Measurements from ENCODE around the gene PFDN4.
A peak's percentile ranks its signal among the peaks of the same experiment; 100 is the strongest.

Gene PFDN4

GRCh38 chr20:54207743-54208547 is at the start of gene PFDN4:
Gene PFDN4, plus strand, starts transcription at chr20:54208087. Its CDS starts 14 bp downstream, at chr20:54208101.
- peak; percentile 56 to 77 (median 68) for DNase-seq (ENCODE audit: low read depth in 3 of 3)

- no peak for DNase-seq (ENCODE audit: low read depth in 3 of 3)
Observed at GRCh38 chr20:54158226-54158625, 49.7 kb upstream of the PFDN4 start.

- DNase-seq (ENCODE audit: low read depth in 3 of 3): no peak
Observed at GRCh38 chr20:54158856-54159418, 49.0 kb upstream of the PFDN4 start.

- no peak for DNase-seq (ENCODE audit: low read depth in 3 of 3)
Observed at GRCh38 chr20:54160065-54161007, 47.6 kb upstream of the PFDN4 start.

GRCh38 chr20:54161008-54161820 is 46.7 kb upstream of the PFDN4 start:
- no peak for DNase-seq (ENCODE audit: low read depth in 3 of 3)

GRCh38 chr20:54161821-54162149 is 46.1 kb upstream of the PFDN4 start:
- DNase-seq (ENCODE audit: low read depth in 3 of 3): no peak

GRCh38 chr20:54162378-54163009 is 45.4 kb upstream of the PFDN4 start:
- DNase-seq (ENCODE audit: low read depth in 3 of 3): no peak

GRCh38 chr20:54163402-54163801 is 44.5 kb upstream of the PFDN4 start:
- DNase-seq (ENCODE audit: low read depth in 3 of 3): no peak

- DNase-seq (ENCODE audit: low read depth in 3 of 3): no peak
Observed at GRCh38 chr20:54165014-54165413, 42.9 kb upstream of the PFDN4 start.

GRCh38 chr20:54165803-54166202 is 42.1 kb upstream of the PFDN4 start:
- DNase-seq (ENCODE audit: low read depth in 3 of 3): no peak

GRCh38 chr20:54166987-54167662 is 40.8 kb upstream of the PFDN4 start:
- DNase-seq (ENCODE audit: low read depth in 3 of 3): no peak

GRCh38 chr20:54167909-54168872 is 39.7 kb upstream of the PFDN4 start:
- DNase-seq (ENCODE audit: low read depth in 3 of 3): no peak

- no peak for DNase-seq (ENCODE audit: low read depth in 3 of 3)
Observed at GRCh38 chr20:54168961-54169862, 38.7 kb upstream of the PFDN4 start.

GRCh38 chr20:54170026-54170471 is 37.8 kb upstream of the PFDN4 start:
- no peak for DNase-seq (ENCODE audit: low read depth in 3 of 3)

- no peak for DNase-seq (ENCODE audit: low read depth in 3 of 3)
Observed at GRCh38 chr20:54170963-54171362, 36.9 kb upstream of the PFDN4 start.

- DNase-seq (ENCODE audit: low read depth in 3 of 3): no peak
Observed at GRCh38 chr20:54172532-54172855, 35.4 kb upstream of the PFDN4 start.

GRCh38 chr20:54172856-54173652 is 34.8 kb upstream of the PFDN4 start:
- DNase-seq (ENCODE audit: low read depth in 3 of 3): no peak

All from stimulated activated CD4-positive, alpha-beta T cell treated with anti-CD3 and anti-CD28 coated beads, TNF-alpha, amount 100 ng/mL, for 24 hours (primary cell).